MM.1S (cell line): ENCODE results near the gene TNS2.
"Not testable (repeated sequence)": the region's sequence is repeated elsewhere in the genome, so short reads cannot be mapped to it uniquely, and the experiment has no call there.

Source experiments
- DNase-seq: peaks from one replicate; pipeline ENCODE4 v3.0.0-alpha.2; 2015
- H2AFZ ChIP-seq: fragments of 300-600 bp; sonication (generic); 2 replicates; pipeline ENCODE4 v1.6.0; 2016; ENCODE audit warnings: antibody characterized with exemption, low read length
- H3F3A ChIP-seq: fragments of 300-600 bp; sonication (generic); 2 replicates; pipeline ENCODE4 v1.6.1; 2016; ENCODE audit warnings: mild to moderate bottlenecking, antibody characterized with exemption, low read length, moderate library complexity, mixed read lengths; ENCODE audit not compliant: insufficient read depth
- H3K27ac ChIP-seq: fragments of 300-600 bp; sonication (generic); 2 replicates; pipeline ENCODE4 v1.5.1; 2016; ENCODE audit warnings: mild to moderate bottlenecking, low read length
- H3K27me3 ChIP-seq: fragments of 300-600 bp; sonication (generic); replicated peaks from 2 replicates; pipeline ENCODE4 v1.6.0; 2016; ENCODE audit warnings: low read length; ENCODE audit not compliant: insufficient read depth
- H3K36me3 ChIP-seq: fragments of 300-600 bp; sonication (generic); replicated peaks from 2 replicates; pipeline ENCODE4 v1.6.1; 2016; ENCODE audit warnings: mild to moderate bottlenecking, low read length, mixed read lengths; ENCODE audit not compliant: insufficient read depth
- H3K4me1 ChIP-seq: fragments of 300-600 bp; sonication (generic); 2 replicates; pipeline ENCODE4 v1.6.1; 2016; ENCODE audit warnings: low read length, mixed read lengths
- H3K4me2 ChIP-seq: fragments of 300-600 bp; sonication (generic); 2 replicates; pipeline ENCODE4 v1.6.0; 2016; ENCODE audit warnings: low read depth, low read length
- H3K4me3 ChIP-seq: fragments of 300-600 bp; sonication (generic); 2 replicates; pipeline ENCODE4 v1.5.1; 2016; ENCODE audit warnings: low read length, mixed read lengths
- H3K79me2 ChIP-seq: fragments of 300-600 bp; sonication (generic); 2 replicates; pipeline ENCODE4 v1.6.1; 2016; ENCODE audit warnings: mixed run types, low read length, mixed read lengths
- H3K9ac ChIP-seq: fragments of 300-600 bp; sonication (generic); 2 replicates; pipeline ENCODE4 v1.6.1; 2016; ENCODE audit warnings: low read length, mixed read lengths
- H3K9me2 ChIP-seq: fragments of 300-600 bp; sonication (generic); replicated peaks from 2 replicates; pipeline ENCODE4 v1.6.1; 2016; ENCODE audit warnings: mild to moderate bottlenecking, low read length, mixed read lengths; ENCODE audit not compliant: insufficient read depth
- H3K9me3 ChIP-seq: fragments of 300-600 bp; sonication (generic); replicated peaks from 2 replicates; pipeline ENCODE4 v1.6.1; 2016; ENCODE audit warnings: mild to moderate bottlenecking, low read length, mixed read lengths; ENCODE audit not compliant: insufficient read depth
- H4K20me1 ChIP-seq: fragments of 300-600 bp; sonication (generic); 2 replicates; pipeline ENCODE4 v1.6.1; 2016; ENCODE audit warnings: mild to moderate bottlenecking, low read length, moderate library complexity, mixed read lengths; ENCODE audit not compliant: insufficient read depth
- EZH2 ChIP-seq: fragments of 300-600 bp; sonication (generic); optimal IDR thresholded peaks from 2 replicates; pipeline ENCODE3; 2017; ENCODE audit warnings: low read depth, mild to moderate bottlenecking, antibody characterized with exemption, low read length, mixed read lengths
- EZH2phosphoT487 ChIP-seq: fragments of 300-600 bp; sonication (generic); IDR thresholded peaks from 2 replicates; pipeline ENCODE4 v1.6.1; 2018; ENCODE audit warnings: antibody characterized with exemption, low read length
- TF ChIP-seq, protein P1 (sequence below): fragments of 300-600 bp; sonication (generic); IDR thresholded peaks from 2 replicates; pipeline ENCODE4 v1.5.1; 2016; ENCODE audit warnings: antibody characterized with exemption, low read length, mixed read lengths

TNS2 gene

DNA sequence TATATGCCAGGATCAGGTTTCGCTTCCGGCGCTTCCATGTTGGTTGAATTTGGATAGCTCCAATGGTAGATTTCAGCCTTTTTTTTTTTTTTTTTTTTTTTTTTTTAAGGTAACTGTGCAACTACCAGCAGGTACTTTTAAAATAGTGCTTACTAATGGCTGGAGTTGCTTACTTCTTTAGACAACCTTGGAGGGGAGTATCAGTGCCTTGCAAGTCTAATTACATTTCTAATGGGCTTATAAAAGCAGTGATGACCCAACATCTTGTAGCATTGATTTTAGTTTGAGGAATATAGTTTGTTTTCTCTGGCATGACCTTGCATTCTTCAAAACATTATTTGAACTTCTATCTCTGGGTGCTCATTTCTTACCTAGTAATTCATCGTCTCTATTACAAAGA, 42.5 kb upstream of the TNS2 start:
- Histone ChIP-seq H2AFZ (no peak overlapping the region), H3K9me3 (no peaks in the 10 kb centered on the region), H3K9me2 (no peaks in the 10 kb centered on the region), H3K4me1 (peaks cover 16% of the 10 kb centered on the region), H3K79me2 (peaks cover 61% of the 10 kb centered on the region), H3K4me3 (peak overlapping the region; percentile 100), H3K9ac (peak overlapping the region; percentile 99), H3K27me3 (no peaks in the 10 kb centered on the region), H3K36me3 (peaks cover 7% of the 10 kb centered on the region; the same call in 1 of the 2 replicates), H3K27ac (peak overlapping the region; percentile 96; the same call in 1 of the 2 replicates), H3K4me2 (peak overlapping the region; percentile 74), H4K20me1 (peaks cover 32% of the 10 kb centered on the region), H3F3A (peaks cover 9% of the 10 kb centered on the region; the same call in 1 of the 2 replicates)
- DNase-seq = no peak
- TF ChIP-seq EZH2 = no peak
- no peak for TF ChIP-seq EZH2phosphoT487
- TF ChIP-seq, protein P1, sequence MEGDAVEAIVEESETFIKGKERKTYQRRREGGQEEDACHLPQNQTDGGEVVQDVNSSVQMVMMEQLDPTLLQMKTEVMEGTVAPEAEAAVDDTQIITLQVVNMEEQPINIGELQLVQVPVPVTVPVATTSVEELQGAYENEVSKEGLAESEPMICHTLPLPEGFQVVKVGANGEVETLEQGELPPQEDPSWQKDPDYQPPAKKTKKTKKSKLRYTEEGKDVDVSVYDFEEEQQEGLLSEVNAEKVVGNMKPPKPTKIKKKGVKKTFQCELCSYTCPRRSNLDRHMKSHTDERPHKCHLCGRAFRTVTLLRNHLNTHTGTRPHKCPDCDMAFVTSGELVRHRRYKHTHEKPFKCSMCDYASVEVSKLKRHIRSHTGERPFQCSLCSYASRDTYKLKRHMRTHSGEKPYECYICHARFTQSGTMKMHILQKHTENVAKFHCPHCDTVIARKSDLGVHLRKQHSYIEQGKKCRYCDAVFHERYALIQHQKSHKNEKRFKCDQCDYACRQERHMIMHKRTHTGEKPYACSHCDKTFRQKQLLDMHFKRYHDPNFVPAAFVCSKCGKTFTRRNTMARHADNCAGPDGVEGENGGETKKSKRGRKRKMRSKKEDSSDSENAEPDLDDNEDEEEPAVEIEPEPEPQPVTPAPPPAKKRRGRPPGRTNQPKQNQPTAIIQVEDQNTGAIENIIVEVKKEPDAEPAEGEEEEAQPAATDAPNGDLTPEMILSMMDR = no peak

- DNase-seq, H3K9me2 ChIP-seq, H3K9ac ChIP-seq, H3K9me3 ChIP-seq, H3K4me3 ChIP-seq, H2AFZ ChIP-seq, H3K27ac ChIP-seq, H3K27me3 ChIP-seq, H3F3A ChIP-seq: not testable (repeated sequence)
- Histone ChIP-seq H3K79me2 (peaks cover 75% of the 10 kb centered on the region), H3K4me1 (peaks cover 16% of the 10 kb centered on the region), H3K36me3 (peaks cover 12% of the 10 kb centered on the region; the same call in 1 of the 2 replicates), H4K20me1 (peaks cover 41% of the 10 kb centered on the region), H3K4me2 (peak overlapping the region; percentile 74; the same call in 1 of the 2 replicates)
These were observed 41.1 kb upstream of the TNS2 start for GRCh38 chr12:53008760-53009159.

DNA sequence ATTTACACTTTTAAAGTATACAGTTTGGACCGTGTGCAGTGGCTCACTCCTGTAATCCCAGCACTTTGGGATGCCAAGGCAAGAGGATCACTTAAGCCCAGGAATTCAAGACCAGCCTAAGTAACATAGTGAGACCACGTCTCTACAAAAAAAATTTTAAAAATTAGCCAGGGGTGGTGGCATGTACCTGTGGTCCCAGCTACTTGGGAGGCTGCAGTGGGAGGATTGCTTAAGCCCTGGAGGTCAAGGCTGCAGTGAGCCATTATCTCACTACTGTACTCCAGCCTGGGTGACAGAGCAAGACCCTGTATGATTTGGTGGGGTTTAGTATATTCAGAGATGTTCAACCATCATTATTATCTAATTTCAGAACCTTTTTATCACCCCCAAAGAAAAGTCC, 38.9 kb upstream of the TNS2 start:
- peaks cover 97% of the 10 kb centered on the region for H3K79me2 ChIP-seq
- peaks cover 10% of the 10 kb centered on the region for H3F3A ChIP-seq
- no peaks in the 10 kb centered on the region for H3K9me2 ChIP-seq
- H3K4me2 ChIP-seq = no peak overlapping the region
- H3K27ac ChIP-seq = no peak overlapping the region
- no peak overlapping the region for H3K4me3 ChIP-seq
- H3K9me3 ChIP-seq = no peaks in the 10 kb centered on the region
- H2AFZ ChIP-seq = no peak overlapping the region
- no peaks in the 10 kb centered on the region for H3K27me3 ChIP-seq
- H4K20me1 ChIP-seq = peaks cover 59% of the 10 kb centered on the region
- H3K36me3 ChIP-seq = peaks cover 15% of the 10 kb centered on the region; the same call in 1 of the 2 replicates
- H3K4me1 ChIP-seq = peaks cover 16% of the 10 kb centered on the region
- no peak for DNase-seq
- TF ChIP-seq, protein P1 = no peak
- TF ChIP-seq EZH2 = no peak
- TF ChIP-seq EZH2phosphoT487 = no peak
- H3K9ac ChIP-seq = no peak overlapping the region

DNA sequence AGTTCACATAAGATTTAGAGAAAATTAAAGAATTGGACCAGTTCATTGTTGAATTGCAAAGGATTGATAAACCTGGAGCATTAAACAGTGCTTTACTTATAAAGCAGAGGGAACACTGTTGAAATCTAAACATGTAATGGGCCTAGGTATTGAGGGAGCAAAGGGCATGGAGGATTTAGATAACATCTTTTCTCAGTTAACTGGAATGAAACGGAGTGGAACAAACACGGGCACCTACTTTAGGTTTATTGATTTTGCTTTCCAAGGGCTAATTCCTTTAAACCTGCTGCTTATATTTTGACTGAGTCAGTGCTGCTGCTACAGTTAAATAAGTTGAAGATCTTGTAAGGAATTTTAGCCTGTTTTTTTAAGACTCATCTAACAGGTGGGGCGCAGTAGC, 38.0 kb upstream of the TNS2 start:
- Histone ChIP-seq H3K9ac (no peak overlapping the region), H3K79me2 (peaks cover 100% of the 10 kb centered on the region), H3K4me3 (no peak overlapping the region), H3K27ac (no peak overlapping the region), H3K9me2 (no peaks in the 10 kb centered on the region), H4K20me1 (peaks cover 67% of the 10 kb centered on the region), H3K9me3 (no peaks in the 10 kb centered on the region), H3K4me1 (peaks cover 16% of the 10 kb centered on the region), H3K27me3 (no peaks in the 10 kb centered on the region), H3K4me2 (no peak overlapping the region), H3F3A (peaks cover 3% of the 10 kb centered on the region; the same call in 1 of the 2 replicates), H2AFZ (no peak overlapping the region), H3K36me3 (peaks cover 19% of the 10 kb centered on the region; the same call in 1 of the 2 replicates)
- TF ChIP-seq EZH2 = no peak
- TF ChIP-seq, protein P1 = no peak
- no peak for TF ChIP-seq EZH2phosphoT487
- no peak for DNase-seq
